GM12878 (cell line): ENCODE results near the gene PAM16. TPM values are rescaled to one million over a fixed set of nuclear protein-coding genes. Genes with fewer than 3 reads are reported as not detected.
A peak's percentile ranks its signal among the peaks of the same experiment; 100 is the strongest.

Source experiments
- ATAC-seq: fragments of 200-7000 bp; cut with Tn5 transposase; 3 replicates; pipeline ENCODE4 v1.9.1; 2020; ENCODE audit warnings: mild to moderate bottlenecking, moderate library complexity
- BruUV-seq: library from RNA; stranded (reverse); fragments of 400-500 nt; replicated peaks from 2 replicates; lab custom pipeline; 2021; lab: Mats Ljungman, UMichigan
- CTCF ChIA-PET: fragments of 300-600 bp; sonication (Branson Sonifier 250); formaldehyde crosslinking; extraction: SDS; loops from one replicate; lab custom pipeline; 2021; ENCODE audit warnings: inconsistent platforms; lab: Yijun Ruan, JAX
- POLR2A ChIA-PET: fragments of 350-600 bp; formaldehyde crosslinking; extraction: SDS; loops from one replicate; lab custom pipeline; 2021; ENCODE audit warnings: inconsistent platforms; lab: Charles Lee
- RAD21 ChIA-PET: fragments of 300-600 bp; sonication (Branson Sonifier 250); formaldehyde crosslinking; loops from one replicate; lab custom pipeline; 2023; ENCODE audit warnings: antibody characterized with exemption; ENCODE audit not compliant: unreplicated experiment; lab: Charles Lee
- SMC1A ChIA-PET: fragments of 300-600 bp; sonication (Branson Sonifier 250); formaldehyde crosslinking; loops from one replicate; lab custom pipeline; 2023; ENCODE audit not compliant: unreplicated experiment, uncharacterized antibody; lab: Charles Lee
- DNase-seq: peaks from one replicate; pipeline ENCODE4 v3.0.0-alpha.2; 2011; ENCODE audit warnings: low read depth, low spot score
- FAIRE-seq: peaks from 3 replicates; lab custom pipeline; 2011; peaks lifted over from hg19 to GRCh38; lab: Jason Lieb, UNC
- H2AFZ ChIP-seq: 2 replicates; pipeline ENCODE4 v1.6.0; 2011; ENCODE audit warnings: low read depth, low read length, control low read depth; ENCODE audit not compliant: control insufficient read depth
- H3K27ac ChIP-seq: 2 replicates; pipeline ENCODE4 v1.5.1; 2011; ENCODE audit warnings: control low read depth; ENCODE audit not compliant: control insufficient read depth, insufficient read depth
- H3K27me3 ChIP-seq, 2 experiments: replicated peaks in 1 of 2; 2 replicates each; pipeline versions ENCODE4 v1.6.0 to v1.6.1; 2011; ENCODE audit warnings: low read length in 1 of 2; ENCODE audit not compliant: control insufficient read depth in 2 of 2, insufficient read depth in 2 of 2
- H3K36me3 ChIP-seq, 2 experiments: 2 replicates each; pipeline ENCODE4 v1.5.1; 2011; ENCODE audit warnings: low read length in 1 of 2; ENCODE audit not compliant: control insufficient read depth in 2 of 2, insufficient read depth in 2 of 2
- H3K4me1 ChIP-seq: 2 replicates; pipeline ENCODE4 v1.6.1; 2011; ENCODE audit warnings: mild to moderate bottlenecking, low read length, moderate library complexity, mixed read lengths; ENCODE audit not compliant: control insufficient read depth, insufficient read depth
- H3K4me2 ChIP-seq: 2 replicates; pipeline ENCODE4 v1.6.0; 2011; ENCODE audit warnings: control low read depth; ENCODE audit not compliant: control insufficient read depth, insufficient read depth
- H3K4me3 ChIP-seq: fragments of 200-600 bp; sonication (generic); 2 replicates; pipeline ENCODE4 v1.5.1; 2016
- H3K79me2 ChIP-seq: 2 replicates; pipeline ENCODE4 v1.6.0; 2011; ENCODE audit warnings: low read length; ENCODE audit not compliant: control insufficient read depth, insufficient read depth
- H3K9ac ChIP-seq: 2 replicates; pipeline ENCODE4 v1.8.0; 2011; ENCODE audit warnings: low read length, control low read depth, mixed read lengths; ENCODE audit not compliant: control insufficient read depth, insufficient read depth
- H3K9me3 ChIP-seq: replicated peaks from 3 replicates; pipeline ENCODE4 v1.5.1; 2011; ENCODE audit warnings: mild to moderate bottlenecking, low read length; ENCODE audit not compliant: control insufficient read depth, insufficient read depth
- H4K20me1 ChIP-seq: 2 replicates; pipeline ENCODE4 v1.6.0; 2011; ENCODE audit not compliant: control insufficient read depth, insufficient read depth
- CHD2 ChIP-seq: IDR thresholded peaks from 2 replicates; pipeline ENCODE4 v1.6.1; 2011; ENCODE audit warnings: low read depth, low read length, improper control_type of control experiment, borderline replicate concordance
- GATAD2B ChIP-seq: fragments of 450-650 bp; conservative IDR thresholded peaks from 2 replicates; pipeline ENCODE4 v1.6.1; 2017; ENCODE audit warnings: low read depth, mild to moderate bottlenecking, moderate library complexity
- KDM1A ChIP-seq: fragments of 200-600 bp; sonication (generic); IDR thresholded peaks from 2 replicates; pipeline ENCODE4 v1.6.1; 2016; ENCODE audit warnings: borderline replicate concordance
- NBN ChIP-seq: fragments of 450-650 bp; IDR thresholded peaks from 2 replicates; pipeline ENCODE4 v1.6.1; 2016
- NR2C1 ChIP-seq: fragments of 450-650 bp; IDR thresholded peaks from 2 replicates; pipeline ENCODE4 v1.6.1; 2017; ENCODE audit warnings: antibody characterized with exemption, mild to moderate bottlenecking, moderate library complexity
- RELA ChIP-seq: fragments of 450-650 bp; IDR thresholded peaks from 2 replicates; pipeline ENCODE4 v1.8.0; 2014; ENCODE audit warnings: borderline replicate concordance; ENCODE audit not compliant: partially characterized antibody
- RELB ChIP-seq: fragments of 450-650 bp; IDR thresholded peaks from 2 replicates; pipeline ENCODE4 v1.6.1; 2017; ENCODE audit warnings: low read depth, mild to moderate bottlenecking, moderate library complexity
- TCF3 ChIP-seq: IDR thresholded peaks from 2 replicates; pipeline ENCODE4 v1.6.1; 2012; ENCODE audit warnings: low read depth, mild to moderate bottlenecking, low read length, borderline replicate concordance; ENCODE audit not compliant: insufficient read depth
- WGBS: methylation state at CpG from one replicate; pipeline ENCODE4 v1.1.6; 2016; ENCODE audit warnings: low lambda C conversion rate; ENCODE audit not compliant: insufficient replicate concordance, insufficient coverage; ENCODE audit errors: missing lambda C conversion rate; 5-methylcytosine and 5-hydroxymethylcytosine counted together
- in situ Hi-C: fragments of 300-500 bp; cut with MboI; formaldehyde crosslinking; loops from 9 replicates; pipeline ENCODE4 v1.14.3; 2018; ENCODE audit warnings: mixed read lengths
- intact Hi-C: fragments of 100-400 bp; cut with micrococcal nuclease; formaldehyde crosslinking; loops from one replicate; pipeline ENCODE4 v1.14.2; 2022; ENCODE audit not compliant: unreplicated experiment
- polyA plus RNA-seq, 11 experiments: library from polyadenylated mRNA; depleted of rRNA in 4 of 11; unstranded in 6 of 11; stranded (reverse) in 5 of 11; fragments of >200 nt; fragmentation: Nextera tagmentation in 4 of 11; fragmentation: Illumina TruSeq in 1 of 11; extraction: Ambion mirVana in 4 of 11; extraction: Trizol in 1 of 11; gene quantifications; 1 replicate in 1 of 11; 2 replicates in 10 of 11; pipeline versions ENCODE4 v1.2.1 to v1.2.3, GENCODE V29; 2011 to 2016; ENCODE audit warnings: inconsistent platforms in 2 of 11, missing spikeins in 2 of 11, low read depth in 1 of 11
- total RNA-seq, 4 experiments: library from RNA; depleted of rRNA in 3 of 4; stranded (reverse); fragments of >200 nt in 3 of 4; fragmentation: Illumina TruSeq in 1 of 4; extraction: Trizol in 1 of 4; gene quantifications; 2 replicates each; pipeline versions ENCODE4 v1.2.1 to v1.2.3, GENCODE V29; 2013 to 2021
- TF ChIP-seq, protein P1 (sequence below): fragments of 450-650 bp; IDR thresholded peaks from 2 replicates; pipeline ENCODE4 v1.6.1; 2016; ENCODE audit warnings: mild to moderate bottlenecking
- TF ChIP-seq, protein P2 (sequence below): fragments of 450-650 bp; IDR thresholded peaks from 2 replicates; pipeline ENCODE4 v1.6.1; 2016; ENCODE audit warnings: mild to moderate bottlenecking

The PAM16 gene
- total and polyA plus RNA-seq, 10 of the 15 experiments (the other 5 are each of a cell fraction or from before 2014, with no cell fraction given) = 18.5 to 94.3 (median 51.5) TPM

- no peak for TF ChIP-seq CHD2
- TF ChIP-seq, protein P1, sequence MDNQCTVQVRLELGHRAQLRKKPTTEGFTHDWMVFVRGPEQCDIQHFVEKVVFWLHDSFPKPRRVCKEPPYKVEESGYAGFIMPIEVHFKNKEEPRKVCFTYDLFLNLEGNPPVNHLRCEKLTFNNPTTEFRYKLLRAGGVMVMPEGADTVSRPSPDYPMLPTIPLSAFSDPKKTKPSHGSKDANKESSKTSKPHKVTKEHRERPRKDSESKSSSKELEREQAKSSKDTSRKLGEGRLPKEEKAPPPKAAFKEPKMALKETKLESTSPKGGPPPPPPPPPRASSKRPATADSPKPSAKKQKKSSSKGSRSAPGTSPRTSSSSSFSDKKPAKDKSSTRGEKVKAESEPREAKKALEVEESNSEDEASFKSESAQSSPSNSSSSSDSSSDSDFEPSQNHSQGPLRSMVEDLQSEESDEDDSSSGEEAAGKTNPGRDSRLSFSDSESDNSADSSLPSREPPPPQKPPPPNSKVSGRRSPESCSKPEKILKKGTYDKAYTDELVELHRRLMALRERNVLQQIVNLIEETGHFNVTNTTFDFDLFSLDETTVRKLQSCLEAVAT = peak; percentile 41; the same call in 1 of the 2 replicates
- TF ChIP-seq, all 136 proteins: peak for 1
- RAD21 ChIA-PET = interaction anchor here (0.6 to 1.2 kb wide), 4 partner anchors 18 to 62 kb away, joined by 3 to 4 read pairs (median 3); no protein-coding TSS in a partner anchor
- in situ Hi-C loops = no loop called here
These were observed 745 bp downstream of the PAM16 start for GRCh38 chr16:4350365-4350786.

DNA sequence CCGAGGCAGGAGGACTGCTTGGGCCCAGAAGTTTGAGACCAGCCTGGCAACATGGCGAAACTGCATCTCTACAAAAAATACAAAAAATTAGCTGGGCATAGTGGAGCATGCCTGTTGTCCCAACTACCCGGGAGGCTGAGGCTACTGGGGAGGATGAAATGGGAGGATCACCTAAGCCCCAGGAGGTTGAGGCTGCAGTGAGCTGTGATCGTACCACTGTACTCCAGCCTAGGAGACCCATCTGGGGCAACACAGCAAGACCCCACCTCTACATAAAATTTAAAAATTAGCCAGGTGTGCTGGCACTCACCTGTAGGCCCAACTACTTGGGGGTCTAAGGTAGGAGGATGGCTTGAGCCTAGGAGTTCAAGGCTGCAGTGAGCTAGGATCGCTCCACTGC lies 1.8 kb downstream of the PAM16 start:
- Histone ChIP-seq H3K4me2 (peak overlapping the region; percentile 79), H4K20me1 (peaks cover 6% of the 10 kb centered on the region; the same call in 1 of the 2 replicates)
- POLR2A ChIA-PET = interaction anchor here (0.6 kb wide), 2 partner anchors 68 to 69 kb away, joined by 3 read pairs; no protein-coding TSS in a partner anchor

More at GRCh38 chr16:4350365-4350786, 745 bp downstream of the PAM16 start:
- H3K27me3 ChIP-seq = no peaks in the 10 kb centered on the region
- H2AFZ ChIP-seq = peak overlapping the region; percentile 46
- BruUV-seq = no TSS peak
- H3K4me1 ChIP-seq = no peaks in the 10 kb centered on the region
- FAIRE-seq (no peak), ATAC-seq (peak; percentile 11), DNase-seq (no peak)
- peak overlapping the region; percentile 82 for H3K27ac ChIP-seq
- H3K4me3 ChIP-seq = peak overlapping the region; percentile 78
- CTCF ChIA-PET = interaction anchor here (1.0 to 3.2 kb wide), 8 partner anchors 9 to 96 kb away, joined by 3 to 30 read pairs (median 4); no protein-coding TSS in a partner anchor
- peak overlapping the region; percentile 94 for H3K9ac ChIP-seq
- peak overlapping the region; percentile 90 for H3K4me2 ChIP-seq
- H3K36me3 ChIP-seq = peaks cover 0 to 3% of the 10 kb centered on the region in 2 experiments; a peak in 3 of 4 replicates
- intact Hi-C loops = loop anchor here (10.0 kb wide), 1 partner anchor 124 kb away; the partner anchor contains the start of genes HMOX2 and NMRAL1
- H4K20me1 ChIP-seq = peaks cover under 1% of the 10 kb centered on the region; the same call in 1 of the 2 replicates
- H3K9me3 ChIP-seq = no peaks in the 10 kb centered on the region
- SMC1A ChIA-PET = interaction anchor here (0.9 to 1.7 kb wide), 2 partner anchors 63 to 65 kb away, joined by 3 to 5 read pairs; no protein-coding TSS in a partner anchor
- peaks cover 23% of the 10 kb centered on the region for H3K79me2 ChIP-seq
- 42% methylated on average over 24 of the region's 24 CpGs for WGBS
- POLR2A ChIA-PET = interaction anchor here (0.7 kb wide), 1 partner anchor 346 kb away, joined by 3 read pairs; no protein-coding TSS in a partner anchor

More for the DNA sequence above, 1.8 kb downstream of the PAM16 start:
- CTCF ChIA-PET = interaction anchor here (1.2 to 3.2 kb wide), 4 partner anchors 8 to 95 kb away, joined by 3 to 30 read pairs (median 5); partner anchors contain the start of gene TFAP4
- Histone ChIP-seq H3K4me1 (no peaks in the 10 kb centered on the region), H2AFZ (no peak overlapping the region), H3K36me3 (peaks cover 0 to 3% of the 10 kb centered on the region in 2 experiments; a peak in 3 of 4 replicates), H3K4me3 (peak overlapping the region; percentile 57; the same call in 1 of the 2 replicates), H3K9ac (no peak overlapping the region), H3K27ac (no peak overlapping the region), H3K9me3 (no peaks in the 10 kb centered on the region), H3K27me3 (no peaks in the 10 kb centered on the region), H3K79me2 (peaks cover 23% of the 10 kb centered on the region)
- in situ Hi-C loops (no loop called here), intact Hi-C loops (no loop called here)
- BruUV-seq = no TSS peak
- SMC1A ChIA-PET = interaction anchor here (0.9 kb wide), 1 partner anchor 64 kb away, joined by 3 read pairs; no protein-coding TSS in a partner anchor
- DNase-seq (no peak), ATAC-seq (no peak), FAIRE-seq (no peak)
- TF ChIP-seq NR2C1 = no peak
- no peak for TF ChIP-seq TCF3
- no peak for TF ChIP-seq KDM1A
- TF ChIP-seq GATAD2B = no peak
- TF ChIP-seq, protein P2, sequence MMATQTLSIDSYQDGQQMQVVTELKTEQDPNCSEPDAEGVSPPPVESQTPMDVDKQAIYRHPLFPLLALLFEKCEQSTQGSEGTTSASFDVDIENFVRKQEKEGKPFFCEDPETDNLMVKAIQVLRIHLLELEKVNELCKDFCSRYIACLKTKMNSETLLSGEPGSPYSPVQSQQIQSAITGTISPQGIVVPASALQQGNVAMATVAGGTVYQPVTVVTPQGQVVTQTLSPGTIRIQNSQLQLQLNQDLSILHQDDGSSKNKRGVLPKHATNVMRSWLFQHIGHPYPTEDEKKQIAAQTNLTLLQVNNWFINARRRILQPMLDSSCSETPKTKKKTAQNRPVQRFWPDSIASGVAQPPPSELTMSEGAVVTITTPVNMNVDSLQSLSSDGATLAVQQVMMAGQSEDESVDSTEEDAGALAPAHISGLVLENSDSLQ = no peak
- no peak for TF ChIP-seq NBN
- no peak for TF ChIP-seq RELA
- no peak for TF ChIP-seq RELB
- WGBS = 97% methylated on average over 5 of the region's 5 CpGs
- RAD21 ChIA-PET = interaction anchor here (0.6 to 1.2 kb wide), 3 partner anchors 17 to 61 kb away, joined by 3 read pairs; no protein-coding TSS in a partner anchor
